DMS 273 (cell line): ENCODE measurements around the gene ART1.
"Not testable (repeated sequence)": the region's sequence is repeated elsewhere in the genome, so short reads cannot be mapped to it uniquely, and the experiment has no call there.

ENCODE experiments used
- DNase-seq: peaks from one replicate; lab custom pipeline; 2025; ENCODE audit not compliant: unreplicated experiment; lab: John Stamatoyannopoulos, UW

Gene ART1

GRCh38 chr11:3631331-3631730 lies 13.6 kb upstream of the ART1 start:
- no peak for DNase-seq

- no peak for DNase-seq
These were observed 12.8 kb upstream of the ART1 start for GRCh38 chr11:3632070-3632660.

GRCh38 chr11:3635641-3636375 lies 9.1 kb upstream of the ART1 start:
- DNase-seq: no peak

GRCh38 chr11:3637201-3637600 lies 7.7 kb upstream of the ART1 start:
- DNase-seq: no peak

- no peak for DNase-seq
These were observed 6.4 kb upstream of the ART1 start for GRCh38 chr11:3638513-3638912.

GRCh38 chr11:3639841-3640240 lies 5.1 kb upstream of the ART1 start:
- no peak for DNase-seq

- DNase-seq: no peak
These were observed 3.7 kb upstream of the ART1 start for GRCh38 chr11:3641191-3641590.

GRCh38 chr11:3641701-3642070 lies 3.2 kb upstream of the ART1 start, which contains the start of gene ART5:
TSS of gene ART5 (minus strand) at chr11:3641992. CDS start at chr11:3641862, 130 bp downstream.
- no peak for DNase-seq

GRCh38 chr11:3642071-3642951 lies 2.6 kb upstream of the ART1 start:
- peak; percentile 91 for DNase-seq

- DNase-seq: not testable (repeated sequence)
These were observed 1.8 kb upstream of the ART1 start for GRCh38 chr11:3643102-3643546.

- no peak for DNase-seq
These were observed 624 bp downstream of the ART1 start for GRCh38 chr11:3645552-3645951.

GRCh38 chr11:3648843-3649242 lies 3.9 kb downstream of the ART1 start:
- not testable (repeated sequence) for DNase-seq

- DNase-seq: not testable (repeated sequence)
These were observed 4.4 kb downstream of the ART1 start for GRCh38 chr11:3649374-3649773.

GRCh38 chr11:3652514-3652913 lies 7.6 kb downstream of the ART1 start:
- DNase-seq: not testable (repeated sequence)

- no peak for DNase-seq
These were observed 10.6 kb downstream of the ART1 start for GRCh38 chr11:3655547-3655946.

- DNase-seq: not testable (repeated sequence)
These were observed 12.4 kb downstream of the ART1 start for GRCh38 chr11:3657331-3657730.

GRCh38 chr11:3658252-3658651 lies 13.3 kb downstream of the ART1 start:
- no peak for DNase-seq

GRCh38 chr11:3659595-3660515 lies 14.9 kb downstream of the ART1 start:
- DNase-seq: no peak

- DNase-seq: no peak
These were observed 16.0 kb downstream of the ART1 start for GRCh38 chr11:3660960-3661359.

GRCh38 chr11:3662856-3663255 lies 17.9 kb downstream of the ART1 start:
- DNase-seq: no peak
